Measurements from ENCODE around the gene TOM1.

DNA sequence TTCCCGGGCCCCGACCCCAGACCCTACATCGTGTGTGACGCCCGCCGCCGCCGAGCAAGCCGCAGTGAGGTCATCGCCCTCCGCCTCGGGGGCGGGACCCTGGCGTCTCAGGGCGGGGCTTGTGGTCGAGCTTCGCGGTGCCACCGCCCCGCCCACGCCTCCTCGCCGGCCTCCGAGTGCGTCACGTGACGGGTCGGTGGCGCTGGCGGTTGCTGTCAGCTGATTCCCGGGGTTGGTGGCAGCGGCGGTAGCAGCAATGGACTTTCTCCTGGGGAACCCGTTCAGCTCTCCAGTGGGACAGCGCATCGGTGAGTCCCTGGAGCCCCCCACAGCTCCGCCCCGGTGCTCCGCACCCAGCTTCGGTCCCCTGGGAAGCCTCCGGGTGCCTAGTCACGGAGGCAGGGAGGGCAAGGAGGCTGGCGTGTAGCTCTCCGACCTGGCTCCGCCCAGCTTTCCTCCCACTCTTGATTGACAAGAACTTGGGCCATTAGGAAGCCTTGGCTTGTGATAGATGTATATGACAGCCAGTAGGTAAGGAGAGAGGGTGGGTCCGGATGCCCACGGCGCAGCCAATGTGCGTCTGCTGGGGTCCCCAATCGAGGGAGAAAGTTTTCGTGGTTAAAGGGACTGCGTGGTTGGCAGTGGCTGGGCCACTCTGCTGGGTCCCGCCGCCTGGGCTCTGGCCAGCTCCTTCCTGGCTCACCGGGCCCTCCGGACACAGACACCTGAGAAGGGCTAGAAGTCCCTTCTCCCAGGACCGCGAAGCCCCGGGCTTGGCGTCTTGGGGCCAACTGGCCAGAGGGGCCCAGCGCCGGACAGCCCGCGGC lies at the start of gene TOM1:
- TF ChIP-seq, protein P1, sequence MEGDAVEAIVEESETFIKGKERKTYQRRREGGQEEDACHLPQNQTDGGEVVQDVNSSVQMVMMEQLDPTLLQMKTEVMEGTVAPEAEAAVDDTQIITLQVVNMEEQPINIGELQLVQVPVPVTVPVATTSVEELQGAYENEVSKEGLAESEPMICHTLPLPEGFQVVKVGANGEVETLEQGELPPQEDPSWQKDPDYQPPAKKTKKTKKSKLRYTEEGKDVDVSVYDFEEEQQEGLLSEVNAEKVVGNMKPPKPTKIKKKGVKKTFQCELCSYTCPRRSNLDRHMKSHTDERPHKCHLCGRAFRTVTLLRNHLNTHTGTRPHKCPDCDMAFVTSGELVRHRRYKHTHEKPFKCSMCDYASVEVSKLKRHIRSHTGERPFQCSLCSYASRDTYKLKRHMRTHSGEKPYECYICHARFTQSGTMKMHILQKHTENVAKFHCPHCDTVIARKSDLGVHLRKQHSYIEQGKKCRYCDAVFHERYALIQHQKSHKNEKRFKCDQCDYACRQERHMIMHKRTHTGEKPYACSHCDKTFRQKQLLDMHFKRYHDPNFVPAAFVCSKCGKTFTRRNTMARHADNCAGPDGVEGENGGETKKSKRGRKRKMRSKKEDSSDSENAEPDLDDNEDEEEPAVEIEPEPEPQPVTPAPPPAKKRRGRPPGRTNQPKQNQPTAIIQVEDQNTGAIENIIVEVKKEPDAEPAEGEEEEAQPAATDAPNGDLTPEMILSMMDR (conservative IDR thresholded peaks at IDR 0.05; ENCODE audit: low read length), result no peak
- no peak for TF ChIP-seq EZH2phosphoT487 (IDR thresholded peaks at IDR 0.05; ENCODE audit: borderline replicate concordance, low read depth, low read length)

All from OCI-LY7 (cell line).